ENCODE measurements around the gene SEPTIN12.
A peak's percentile ranks its signal among the peaks of the same experiment; 100 is the strongest.

DNA sequence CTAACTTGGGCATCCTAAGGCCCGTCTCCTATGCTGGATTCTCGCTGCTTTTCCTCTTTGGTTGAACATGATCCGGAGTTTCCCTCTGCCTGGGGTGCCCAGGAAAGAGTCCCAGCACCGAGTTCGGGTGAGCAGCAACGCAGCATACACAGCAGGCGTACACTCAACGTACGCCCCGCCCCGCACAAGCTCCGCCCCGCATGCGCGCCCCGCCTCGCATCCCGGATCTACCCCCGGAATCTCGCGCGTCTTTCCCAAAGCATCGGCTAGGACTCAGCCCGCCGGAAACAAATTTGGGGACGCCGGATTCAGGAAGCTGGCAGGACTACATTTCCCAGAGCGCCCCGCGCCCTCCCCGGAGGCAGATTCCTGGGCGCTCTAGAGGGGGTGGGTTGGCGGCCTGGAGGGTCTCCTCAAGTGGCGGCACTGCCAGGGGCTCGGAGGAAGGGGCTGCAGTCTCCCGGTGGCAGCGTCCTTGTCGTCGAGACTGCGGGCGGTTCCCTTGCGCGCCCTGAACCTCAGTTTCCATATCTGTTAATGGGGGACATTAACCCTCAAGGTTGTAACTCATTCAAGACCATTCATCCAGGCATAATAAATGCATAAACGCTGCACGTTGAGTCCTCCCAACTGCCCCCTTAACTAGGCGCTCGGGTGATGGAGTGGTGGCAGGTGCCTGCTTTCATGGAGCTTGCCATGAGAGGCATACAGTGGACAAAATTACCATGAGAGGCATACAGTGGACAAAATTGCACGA is 19.4 kb downstream of the SEPTIN12 start:
- peak; percentile 90 to 98 (median 95) for TF ChIP-seq POLR2AphosphoS5 (IDR thresholded peaks at IDR 0.05)
- no peak for TF ChIP-seq EP300 (IDR thresholded peaks at IDR 0.05)
- TF ChIP-seq, protein P1, sequence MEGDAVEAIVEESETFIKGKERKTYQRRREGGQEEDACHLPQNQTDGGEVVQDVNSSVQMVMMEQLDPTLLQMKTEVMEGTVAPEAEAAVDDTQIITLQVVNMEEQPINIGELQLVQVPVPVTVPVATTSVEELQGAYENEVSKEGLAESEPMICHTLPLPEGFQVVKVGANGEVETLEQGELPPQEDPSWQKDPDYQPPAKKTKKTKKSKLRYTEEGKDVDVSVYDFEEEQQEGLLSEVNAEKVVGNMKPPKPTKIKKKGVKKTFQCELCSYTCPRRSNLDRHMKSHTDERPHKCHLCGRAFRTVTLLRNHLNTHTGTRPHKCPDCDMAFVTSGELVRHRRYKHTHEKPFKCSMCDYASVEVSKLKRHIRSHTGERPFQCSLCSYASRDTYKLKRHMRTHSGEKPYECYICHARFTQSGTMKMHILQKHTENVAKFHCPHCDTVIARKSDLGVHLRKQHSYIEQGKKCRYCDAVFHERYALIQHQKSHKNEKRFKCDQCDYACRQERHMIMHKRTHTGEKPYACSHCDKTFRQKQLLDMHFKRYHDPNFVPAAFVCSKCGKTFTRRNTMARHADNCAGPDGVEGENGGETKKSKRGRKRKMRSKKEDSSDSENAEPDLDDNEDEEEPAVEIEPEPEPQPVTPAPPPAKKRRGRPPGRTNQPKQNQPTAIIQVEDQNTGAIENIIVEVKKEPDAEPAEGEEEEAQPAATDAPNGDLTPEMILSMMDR (IDR thresholded peaks at IDR 0.05), result no peak
